ENCODE data around the gene CIB4. TPM values are rescaled to one million over a fixed set of nuclear protein-coding genes. Genes with fewer than 3 reads are reported as not detected.

Gene CIB4
- total RNA-seq, 1 experiment from 2014 or later: not detected

DNA sequence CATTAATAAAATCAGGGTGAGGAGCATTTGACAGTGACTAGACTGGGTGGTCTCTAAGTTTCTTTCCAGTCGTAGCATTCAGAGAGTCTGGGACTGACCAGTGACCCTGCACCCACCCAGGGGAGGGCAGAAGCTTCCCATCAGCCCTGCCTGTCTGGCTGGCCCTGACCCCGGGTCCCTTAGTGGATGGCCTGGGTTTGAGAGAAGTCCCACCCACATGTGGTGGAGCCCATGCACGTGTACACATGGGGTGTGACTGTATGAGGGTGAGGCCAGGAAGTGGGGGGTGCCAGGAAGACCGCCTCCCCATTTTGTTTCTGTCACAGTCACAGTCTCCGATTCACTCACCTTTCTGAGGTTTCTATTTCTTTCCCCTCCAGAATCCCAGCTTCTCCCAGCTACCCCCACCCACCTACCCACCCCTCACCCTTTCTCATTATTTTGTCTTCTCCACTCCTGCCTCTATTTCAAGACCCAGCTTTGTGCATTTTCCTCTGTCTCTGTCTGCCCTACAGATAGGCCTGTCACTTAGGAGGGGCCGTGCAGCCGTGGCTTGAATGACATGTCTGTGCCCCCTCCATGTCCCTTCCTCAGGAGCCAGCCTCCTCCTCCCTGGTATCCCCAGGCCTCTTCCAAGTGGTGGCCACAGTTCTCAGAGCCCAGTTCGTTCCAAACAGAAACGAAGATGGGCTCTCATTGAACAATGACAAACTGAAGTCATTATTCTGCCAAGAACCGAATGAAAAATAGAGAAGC, 13.6 kb downstream of the CIB4 start:
- no peak overlapping the region for H3K4me3 Mint-ChIP-seq
- H3K36me3 Mint-ChIP-seq: no peaks in the 10 kb centered on the region
- ChIA-PET CTCF (interaction anchor here (0.6 kb wide), 1 partner anchor 389 kb away, joined by 3 read pairs; no protein-coding TSS in a partner anchor), POLR2A (no interaction called here)
- no peak for ATAC-seq
- H3K9me3 Mint-ChIP-seq: no peaks in the 10 kb centered on the region
- peaks cover 11% of the 10 kb centered on the region; the same call in 1 of the 2 replicates for H3K4me1 Mint-ChIP-seq
- H3K27me3 Mint-ChIP-seq (ENCODE audit: low read depth): no peaks in the 10 kb centered on the region
- no peak overlapping the region for H3K27ac Mint-ChIP-seq
- DNase-seq (ENCODE audit: low spot score): no peak
- TF ChIP-seq SMAD4 (CRISPR knock-in tag; IDR thresholded peaks at IDR 0.05) (no peak), ZNF219 (CRISPR knock-in tag; IDR thresholded peaks at IDR 0.05; ENCODE audit: borderline replicate concordance) (no peak), IRF2 (CRISPR knock-in tag; IDR thresholded peaks at IDR 0.05; ENCODE audit: borderline replicate concordance, low read depth) (no peak), FOXJ3 (CRISPR knock-in tag; IDR thresholded peaks at IDR 0.05; ENCODE audit: borderline replicate concordance) (no peak), NR2C2 (CRISPR knock-in tag; IDR thresholded peaks at IDR 0.05) (no peak), SMAD3 (CRISPR knock-in tag; IDR thresholded peaks at IDR 0.05; ENCODE audit: borderline replicate concordance) (no peak), EMX1 (CRISPR knock-in tag; IDR thresholded peaks at IDR 0.05) (no peak), ZNF121 (CRISPR knock-in tag; IDR thresholded peaks at IDR 0.05) (no peak), ZNF425 (CRISPR knock-in tag; conservative IDR thresholded peaks at IDR 0.05) (no peak), ARID4B (CRISPR knock-in tag; IDR thresholded peaks at IDR 0.05; ENCODE audit: borderline replicate concordance) (no peak), ZNF232 (CRISPR knock-in tag; IDR thresholded peaks at IDR 0.05) (no peak), MAX (CRISPR knock-in tag; IDR thresholded peaks at IDR 0.05) (no peak), USF1 (CRISPR knock-in tag; IDR thresholded peaks at IDR 0.05) (no peak), ZNF138 (CRISPR knock-in tag; conservative IDR thresholded peaks at IDR 0.05) (no peak)
- TF ChIP-seq, protein P1, sequence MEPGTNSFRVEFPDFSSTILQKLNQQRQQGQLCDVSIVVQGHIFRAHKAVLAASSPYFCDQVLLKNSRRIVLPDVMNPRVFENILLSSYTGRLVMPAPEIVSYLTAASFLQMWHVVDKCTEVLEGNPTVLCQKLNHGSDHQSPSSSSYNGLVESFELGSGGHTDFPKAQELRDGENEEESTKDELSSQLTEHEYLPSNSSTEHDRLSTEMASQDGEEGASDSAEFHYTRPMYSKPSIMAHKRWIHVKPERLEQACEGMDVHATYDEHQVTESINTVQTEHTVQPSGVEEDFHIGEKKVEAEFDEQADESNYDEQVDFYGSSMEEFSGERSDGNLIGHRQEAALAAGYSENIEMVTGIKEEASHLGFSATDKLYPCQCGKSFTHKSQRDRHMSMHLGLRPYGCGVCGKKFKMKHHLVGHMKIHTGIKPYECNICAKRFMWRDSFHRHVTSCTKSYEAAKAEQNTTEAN (CRISPR knock-in tag; IDR thresholded peaks at IDR 0.05): no peak
- TF ChIP-seq, protein P2, sequence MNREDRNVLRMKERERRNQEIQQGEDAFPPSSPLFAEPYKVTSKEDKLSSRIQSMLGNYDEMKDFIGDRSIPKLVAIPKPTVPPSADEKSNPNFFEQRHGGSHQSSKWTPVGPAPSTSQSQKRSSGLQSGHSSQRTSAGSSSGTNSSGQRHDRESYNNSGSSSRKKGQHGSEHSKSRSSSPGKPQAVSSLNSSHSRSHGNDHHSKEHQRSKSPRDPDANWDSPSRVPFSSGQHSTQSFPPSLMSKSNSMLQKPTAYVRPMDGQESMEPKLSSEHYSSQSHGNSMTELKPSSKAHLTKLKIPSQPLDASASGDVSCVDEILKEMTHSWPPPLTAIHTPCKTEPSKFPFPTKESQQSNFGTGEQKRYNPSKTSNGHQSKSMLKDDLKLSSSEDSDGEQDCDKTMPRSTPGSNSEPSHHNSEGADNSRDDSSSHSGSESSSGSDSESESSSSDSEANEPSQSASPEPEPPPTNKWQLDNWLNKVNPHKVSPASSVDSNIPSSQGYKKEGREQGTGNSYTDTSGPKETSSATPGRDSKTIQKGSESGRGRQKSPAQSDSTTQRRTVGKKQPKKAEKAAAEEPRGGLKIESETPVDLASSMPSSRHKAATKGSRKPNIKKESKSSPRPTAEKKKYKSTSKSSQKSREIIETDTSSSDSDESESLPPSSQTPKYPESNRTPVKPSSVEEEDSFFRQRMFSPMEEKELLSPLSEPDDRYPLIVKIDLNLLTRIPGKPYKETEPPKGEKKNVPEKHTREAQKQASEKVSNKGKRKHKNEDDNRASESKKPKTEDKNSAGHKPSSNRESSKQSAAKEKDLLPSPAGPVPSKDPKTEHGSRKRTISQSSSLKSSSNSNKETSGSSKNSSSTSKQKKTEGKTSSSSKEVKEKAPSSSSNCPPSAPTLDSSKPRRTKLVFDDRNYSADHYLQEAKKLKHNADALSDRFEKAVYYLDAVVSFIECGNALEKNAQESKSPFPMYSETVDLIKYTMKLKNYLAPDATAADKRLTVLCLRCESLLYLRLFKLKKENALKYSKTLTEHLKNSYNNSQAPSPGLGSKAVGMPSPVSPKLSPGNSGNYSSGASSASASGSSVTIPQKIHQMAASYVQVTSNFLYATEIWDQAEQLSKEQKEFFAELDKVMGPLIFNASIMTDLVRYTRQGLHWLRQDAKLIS (CRISPR knock-in tag; IDR thresholded peaks at IDR 0.05; ENCODE audit: borderline replicate concordance): no peak
- TF ChIP-seq, protein P3, sequence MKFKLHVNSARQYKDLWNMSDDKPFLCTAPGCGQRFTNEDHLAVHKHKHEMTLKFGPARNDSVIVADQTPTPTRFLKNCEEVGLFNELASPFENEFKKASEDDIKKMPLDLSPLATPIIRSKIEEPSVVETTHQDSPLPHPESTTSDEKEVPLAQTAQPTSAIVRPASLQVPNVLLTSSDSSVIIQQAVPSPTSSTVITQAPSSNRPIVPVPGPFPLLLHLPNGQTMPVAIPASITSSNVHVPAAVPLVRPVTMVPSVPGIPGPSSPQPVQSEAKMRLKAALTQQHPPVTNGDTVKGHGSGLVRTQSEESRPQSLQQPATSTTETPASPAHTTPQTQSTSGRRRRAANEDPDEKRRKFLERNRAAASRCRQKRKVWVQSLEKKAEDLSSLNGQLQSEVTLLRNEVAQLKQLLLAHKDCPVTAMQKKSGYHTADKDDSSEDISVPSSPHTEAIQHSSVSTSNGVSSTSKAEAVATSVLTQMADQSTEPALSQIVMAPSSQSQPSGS (CRISPR knock-in tag; IDR thresholded peaks at IDR 0.05; ENCODE audit: borderline replicate concordance, low read depth): no peak
- TF ChIP-seq, protein P4, sequence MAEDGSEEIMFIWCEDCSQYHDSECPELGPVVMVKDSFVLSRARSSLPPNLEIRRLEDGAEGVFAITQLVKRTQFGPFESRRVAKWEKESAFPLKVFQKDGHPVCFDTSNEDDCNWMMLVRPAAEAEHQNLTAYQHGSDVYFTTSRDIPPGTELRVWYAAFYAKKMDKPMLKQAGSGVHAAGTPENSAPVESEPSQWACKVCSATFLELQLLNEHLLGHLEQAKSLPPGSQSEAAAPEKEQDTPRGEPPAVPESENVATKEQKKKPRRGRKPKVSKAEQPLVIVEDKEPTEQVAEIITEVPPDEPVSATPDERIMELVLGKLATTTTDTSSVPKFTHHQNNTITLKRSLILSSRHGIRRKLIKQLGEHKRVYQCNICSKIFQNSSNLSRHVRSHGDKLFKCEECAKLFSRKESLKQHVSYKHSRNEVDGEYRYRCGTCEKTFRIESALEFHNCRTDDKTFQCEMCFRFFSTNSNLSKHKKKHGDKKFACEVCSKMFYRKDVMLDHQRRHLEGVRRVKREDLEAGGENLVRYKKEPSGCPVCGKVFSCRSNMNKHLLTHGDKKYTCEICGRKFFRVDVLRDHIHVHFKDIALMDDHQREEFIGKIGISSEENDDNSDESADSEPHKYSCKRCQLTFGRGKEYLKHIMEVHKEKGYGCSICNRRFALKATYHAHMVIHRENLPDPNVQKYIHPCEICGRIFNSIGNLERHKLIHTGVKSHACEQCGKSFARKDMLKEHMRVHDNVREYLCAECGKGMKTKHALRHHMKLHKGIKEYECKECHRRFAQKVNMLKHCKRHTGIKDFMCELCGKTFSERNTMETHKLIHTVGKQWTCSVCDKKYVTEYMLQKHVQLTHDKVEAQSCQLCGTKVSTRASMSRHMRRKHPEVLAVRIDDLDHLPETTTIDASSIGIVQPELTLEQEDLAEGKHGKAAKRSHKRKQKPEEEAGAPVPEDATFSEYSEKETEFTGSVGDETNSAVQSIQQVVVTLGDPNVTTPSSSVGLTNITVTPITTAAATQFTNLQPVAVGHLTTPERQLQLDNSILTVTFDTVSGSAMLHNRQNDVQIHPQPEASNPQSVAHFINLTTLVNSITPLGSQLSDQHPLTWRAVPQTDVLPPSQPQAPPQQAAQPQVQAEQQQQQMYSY (CRISPR knock-in tag; IDR thresholded peaks at IDR 0.05): no peak

Data from WTC11 (cell line).